HG03469 (cell line): Measurements from ENCODE around the gene FAM20B.

ENCODE experiments used
- ATAC-seq: cut with Tn5 transposase; IDR thresholded peaks from one replicate; pipeline ENCODE4 v1.9.1; 2021; ENCODE audit warnings: mild to moderate bottlenecking, moderate library complexity, moderate number of reproducible peaks; ENCODE audit not compliant: unreplicated experiment

FAM20B gene

DNA sequence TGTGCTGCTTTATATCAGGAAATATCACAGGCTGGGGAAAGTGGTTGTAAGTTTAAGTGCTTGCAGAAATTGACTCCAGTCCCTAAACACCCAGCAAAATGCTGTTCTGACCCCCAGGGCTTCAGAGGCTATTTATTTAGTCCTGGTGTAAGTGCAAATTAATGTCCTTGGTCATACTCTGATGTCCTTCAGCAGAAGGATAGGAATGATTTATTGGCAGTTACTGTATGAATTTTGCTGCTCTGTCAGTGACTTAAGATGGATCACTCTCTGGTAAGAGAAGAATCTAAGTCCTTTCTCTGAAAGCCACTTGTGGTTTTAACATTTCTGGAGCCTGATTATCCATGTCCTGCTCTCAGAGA, 21.9 kb downstream of the FAM20B start:
- no peak for ATAC-seq

DNA sequence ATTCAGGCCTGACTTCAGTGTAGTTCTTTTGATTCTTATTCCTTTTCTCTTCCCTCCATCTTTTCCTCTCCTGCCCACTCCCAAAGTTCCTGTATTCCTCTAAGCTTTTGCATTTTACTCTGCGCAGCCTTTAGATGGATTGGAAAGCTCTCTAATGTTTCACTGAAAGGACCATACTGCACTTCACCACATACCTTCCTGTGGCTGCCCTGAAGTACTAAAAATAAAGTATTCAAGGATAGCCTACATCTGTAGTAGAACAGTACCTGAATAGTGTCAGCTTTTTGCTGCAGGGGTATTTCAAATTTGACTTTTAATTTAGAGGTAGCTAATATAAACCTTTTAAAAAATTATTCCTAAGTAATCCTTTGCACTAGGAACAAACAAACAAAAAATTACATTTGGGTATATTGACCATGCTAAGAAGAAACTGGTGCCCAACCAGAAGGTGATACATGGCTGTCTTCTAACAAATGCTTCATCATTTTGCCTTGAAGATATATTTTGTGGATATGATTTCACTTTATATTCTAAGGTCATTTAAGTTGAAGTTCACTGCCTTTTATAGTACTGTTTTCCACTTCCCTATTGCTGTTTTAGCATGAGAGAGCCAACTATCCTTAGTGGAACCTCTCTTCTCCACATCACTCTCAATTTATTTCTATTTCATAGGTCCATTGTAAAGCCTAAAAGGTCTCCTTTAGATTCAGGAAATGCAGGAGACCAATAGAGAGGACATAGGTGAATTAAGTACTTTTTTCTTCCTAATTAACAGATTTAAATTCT, 22.8 kb downstream of the FAM20B start:
- ATAC-seq, result no peak

DNA sequence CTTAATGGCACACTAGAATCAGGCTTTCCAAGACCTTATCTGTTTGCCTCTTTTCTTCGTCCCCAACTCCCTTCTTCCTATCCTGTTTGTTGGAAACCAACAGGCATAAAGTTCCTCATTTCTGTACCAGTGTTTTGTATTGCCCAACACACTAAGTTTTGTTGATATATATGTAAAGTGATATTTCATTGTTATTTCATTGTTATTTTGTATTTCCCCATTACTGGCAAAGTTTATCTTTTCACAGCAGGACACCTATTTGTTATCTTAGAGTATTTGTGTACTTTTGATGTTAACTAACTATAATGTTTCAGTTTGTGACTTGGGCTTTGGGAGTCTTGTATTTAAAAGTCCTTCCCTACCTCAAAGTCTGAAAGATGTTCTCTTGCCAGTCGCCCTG, 27.1 kb downstream of the FAM20B start:
- ATAC-seq, result no peak

DNA sequence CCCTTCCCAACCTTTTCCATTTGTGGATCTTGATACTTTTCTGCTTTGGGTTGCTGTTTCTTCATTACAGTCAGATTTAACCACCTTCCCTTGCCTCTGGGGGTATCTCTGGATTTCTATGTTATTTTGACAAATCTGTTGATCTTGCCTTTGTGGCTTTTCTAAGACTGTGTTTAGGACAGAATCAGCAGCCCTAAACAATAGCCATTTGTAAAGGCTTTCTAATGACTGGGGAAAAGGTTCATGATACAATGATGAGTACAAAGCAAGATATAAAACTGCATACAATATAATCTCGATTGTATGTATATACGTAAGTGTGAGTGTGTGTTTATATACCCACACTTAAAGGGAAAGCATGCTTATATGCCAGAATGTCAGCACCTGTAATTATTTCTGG, 27.8 kb downstream of the FAM20B start:
- ATAC-seq, result no peak

DNA sequence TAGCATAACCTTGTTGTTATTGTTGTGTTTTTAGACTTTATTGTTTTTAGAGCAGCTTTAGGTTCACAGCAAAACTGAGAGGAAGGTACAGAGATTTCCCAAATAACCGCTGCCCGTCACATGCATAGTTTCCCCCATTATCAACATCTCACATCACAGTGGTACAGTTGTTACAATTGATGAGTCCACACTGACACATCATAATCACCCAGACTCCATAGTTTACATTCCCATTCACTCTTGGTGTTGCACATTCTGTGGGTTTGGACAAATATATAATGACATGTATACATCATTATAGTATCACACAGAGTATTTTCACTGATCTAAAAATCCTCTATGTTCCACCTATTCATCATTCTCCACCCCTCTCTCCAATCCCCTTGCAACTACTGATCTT, 30.2 kb downstream of the FAM20B start:
- no peak for ATAC-seq

DNA sequence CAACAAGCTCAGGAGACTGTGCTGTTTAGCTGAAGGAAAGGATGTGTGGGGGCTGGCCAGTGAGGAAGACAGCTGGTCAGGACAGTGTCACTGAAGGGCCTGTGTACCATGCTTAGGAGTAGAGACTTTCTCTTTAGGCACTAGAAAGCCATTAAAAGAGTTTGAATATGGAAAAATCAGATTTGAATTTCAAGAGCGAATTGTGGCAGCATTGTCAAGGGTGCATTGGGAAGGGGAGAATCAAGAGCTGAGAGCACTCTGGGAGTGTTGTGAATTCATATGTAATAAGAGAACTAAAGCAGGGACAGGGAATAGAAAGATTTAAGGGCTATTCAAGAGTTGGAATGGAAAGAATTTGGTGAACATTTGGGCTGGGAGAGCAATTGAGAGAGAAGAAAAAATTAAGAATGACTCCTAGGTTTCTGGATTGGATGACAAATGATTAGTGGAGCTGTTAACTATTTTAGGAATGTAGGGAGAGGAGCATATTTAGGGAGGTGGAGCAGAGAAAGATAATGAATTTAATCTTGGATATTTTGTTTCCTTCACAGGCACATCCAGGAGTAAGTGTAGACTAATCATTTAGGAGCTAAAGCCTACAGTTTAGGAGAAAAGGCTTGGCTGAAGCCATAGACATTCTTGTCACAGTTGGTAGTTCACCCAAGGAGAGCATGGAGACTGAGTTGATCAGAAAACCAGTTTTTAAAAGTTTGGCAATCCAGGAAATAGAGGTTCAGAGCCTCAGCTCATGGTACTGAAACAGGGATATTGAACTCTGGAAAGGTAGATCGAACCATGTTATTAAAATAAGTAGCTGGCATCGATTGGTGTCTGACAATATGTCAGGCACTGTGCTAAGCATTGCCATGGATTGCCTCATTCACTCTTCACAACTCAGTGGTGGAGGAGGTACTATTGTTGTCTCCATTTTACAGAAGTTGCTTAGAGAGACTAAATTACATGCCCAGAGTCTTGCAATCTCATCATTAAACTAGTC, 33.1 kb downstream of the FAM20B start:
- ATAC-seq, result no peak

DNA sequence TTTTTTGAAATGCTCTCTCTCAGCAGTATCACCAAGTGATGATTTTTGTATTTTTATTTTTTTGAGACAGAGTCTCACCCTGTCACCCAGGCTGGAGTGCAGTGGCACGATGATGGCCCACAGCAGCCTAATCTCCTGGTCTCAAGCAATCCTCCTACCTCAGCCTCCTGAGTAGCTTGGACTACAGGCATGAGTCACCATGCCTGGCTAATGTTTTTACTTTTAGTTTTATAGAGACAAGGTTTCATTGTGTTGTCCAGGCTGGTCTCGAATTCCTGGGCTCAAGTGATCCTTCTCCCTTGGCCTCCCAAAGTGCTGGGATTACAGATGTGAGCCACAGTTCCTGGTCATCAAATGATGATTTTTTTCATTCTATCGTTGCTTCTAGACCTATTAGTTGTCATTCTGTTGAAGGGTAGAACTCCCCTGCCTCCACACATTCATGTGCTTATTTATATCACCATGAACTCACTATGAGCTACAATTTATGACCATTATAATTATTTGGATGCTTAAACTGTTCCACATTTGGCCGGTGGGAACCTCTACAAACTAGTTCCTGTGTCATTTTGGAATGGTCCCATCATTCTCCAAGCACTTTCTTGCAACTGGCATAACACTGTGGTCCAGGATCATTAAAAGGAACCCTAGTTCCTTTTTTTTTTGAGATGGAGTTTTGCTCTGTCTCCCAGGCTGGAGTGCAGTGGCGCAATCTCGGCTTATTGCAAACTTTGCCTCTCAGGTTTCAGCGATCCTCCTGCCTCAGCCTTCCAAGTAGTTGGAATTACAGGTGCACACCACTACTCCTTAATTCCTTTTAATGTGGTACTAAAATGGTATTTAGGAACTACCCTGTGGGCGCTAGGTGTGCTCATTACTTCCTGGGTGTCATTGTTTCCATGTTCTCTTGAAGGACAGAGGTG, 35.9 kb downstream of the FAM20B start:
- ATAC-seq, result no peak

DNA sequence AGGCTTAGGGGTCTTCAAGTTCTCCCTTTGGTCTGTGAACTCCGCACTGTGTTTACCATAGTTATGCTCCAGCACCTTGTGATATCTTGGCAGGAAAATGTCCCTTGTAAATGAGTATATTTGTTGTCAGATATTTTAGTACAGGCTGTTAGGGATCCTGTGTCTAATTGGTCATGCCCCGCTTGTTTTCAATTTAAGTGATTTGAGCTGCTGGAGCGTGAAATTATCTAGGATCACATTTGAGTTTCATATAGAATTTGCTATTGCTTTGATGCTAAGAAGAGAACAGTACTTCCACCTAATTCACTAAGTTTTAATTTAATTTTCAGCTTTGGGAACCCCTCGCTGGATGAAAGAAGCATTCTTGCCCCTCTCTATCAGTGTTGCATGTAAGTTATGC, 40.8 kb downstream of the FAM20B start:
- ATAC-seq, result no peak

DNA sequence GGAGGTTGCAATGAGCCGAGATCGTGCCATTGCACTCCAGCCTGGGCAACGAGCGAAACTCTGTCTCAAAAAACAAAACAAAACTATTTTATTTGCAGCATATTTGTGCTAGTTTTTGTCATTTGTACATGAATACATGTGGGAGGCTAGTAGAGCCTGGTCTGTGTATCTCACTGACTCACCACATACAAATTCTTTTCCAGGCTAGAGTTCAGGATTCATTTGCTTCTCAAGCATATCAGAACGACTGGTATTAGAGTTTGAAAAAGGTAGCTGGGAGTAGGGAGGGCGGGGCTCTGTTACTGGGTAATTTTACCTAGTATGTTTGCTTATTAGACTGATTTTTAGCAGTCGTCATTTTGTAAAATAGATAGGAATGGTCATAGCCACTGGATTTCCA, 51.7 kb downstream of the FAM20B start:
- no peak for ATAC-seq

DNA sequence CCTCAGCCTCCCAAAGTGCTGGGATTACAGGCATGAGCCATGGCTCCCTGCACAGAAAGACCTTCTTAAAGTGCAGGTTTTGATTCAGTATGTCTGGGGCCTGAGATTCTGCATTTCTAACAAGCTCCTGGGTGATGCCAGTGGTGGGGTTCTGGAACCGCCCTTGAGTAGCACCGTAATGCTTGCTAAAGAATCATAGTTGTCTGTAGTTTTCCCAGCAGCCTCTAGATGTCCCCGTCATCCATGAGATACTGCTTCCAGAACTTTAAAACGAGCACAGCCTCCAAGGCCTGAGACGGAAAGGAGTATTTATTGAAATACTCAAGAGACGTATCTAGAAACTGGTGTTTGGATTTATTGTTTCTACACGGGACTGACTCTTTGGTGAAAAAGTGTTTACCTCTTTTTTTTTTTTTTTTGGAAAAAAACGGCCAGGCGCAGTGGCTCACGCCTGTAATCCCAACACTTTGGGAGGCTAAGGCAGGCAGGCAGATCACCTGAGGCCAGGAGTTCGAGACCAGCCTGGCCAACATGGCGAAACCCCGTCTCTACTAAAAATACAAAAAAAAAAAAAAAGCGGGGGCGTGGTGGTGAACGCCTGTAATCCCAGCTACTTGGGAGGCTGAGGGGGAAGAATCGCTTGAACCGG, 53.5 kb downstream of the FAM20B start:
- no peak for ATAC-seq

DNA sequence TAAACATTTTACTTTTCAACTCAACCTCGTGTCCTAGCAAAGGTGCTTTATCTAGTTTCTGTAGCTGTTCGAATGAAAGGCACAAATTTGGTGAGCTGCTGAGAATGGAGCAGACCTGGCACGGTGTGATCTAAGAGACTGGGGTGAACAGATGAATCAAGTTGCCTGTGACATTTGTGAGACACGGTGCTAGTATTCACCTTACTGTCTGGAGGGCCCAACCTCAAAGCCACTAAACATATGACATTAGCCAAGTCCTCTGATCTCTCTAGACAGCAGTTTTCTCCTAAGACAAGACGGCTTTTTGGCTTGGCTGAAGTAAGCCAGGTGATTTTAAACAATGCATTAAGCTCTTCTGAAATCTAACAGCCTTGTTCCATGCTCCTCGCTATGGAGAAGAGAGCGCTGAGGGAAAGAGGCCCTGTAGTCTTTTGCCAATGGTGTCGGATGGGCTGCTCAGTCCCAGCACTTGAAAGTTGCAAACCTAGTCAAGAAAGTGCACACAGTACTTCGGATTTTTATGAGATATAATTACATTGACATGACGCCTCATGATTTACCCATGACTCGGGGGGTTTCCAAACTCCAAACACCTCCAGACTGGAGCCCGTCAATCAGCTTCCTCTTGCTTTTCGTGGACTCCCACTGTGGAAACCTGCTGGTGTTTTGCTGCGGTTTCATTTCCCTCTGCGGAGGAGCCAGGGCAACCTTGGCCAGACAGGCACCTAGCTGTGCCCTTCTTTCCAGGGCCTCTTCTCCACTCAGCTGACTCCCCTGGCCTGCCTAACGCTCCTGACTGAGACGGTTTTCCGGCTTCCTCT, 55.4 kb downstream of the FAM20B start:
- peak; percentile 6 for ATAC-seq

DNA sequence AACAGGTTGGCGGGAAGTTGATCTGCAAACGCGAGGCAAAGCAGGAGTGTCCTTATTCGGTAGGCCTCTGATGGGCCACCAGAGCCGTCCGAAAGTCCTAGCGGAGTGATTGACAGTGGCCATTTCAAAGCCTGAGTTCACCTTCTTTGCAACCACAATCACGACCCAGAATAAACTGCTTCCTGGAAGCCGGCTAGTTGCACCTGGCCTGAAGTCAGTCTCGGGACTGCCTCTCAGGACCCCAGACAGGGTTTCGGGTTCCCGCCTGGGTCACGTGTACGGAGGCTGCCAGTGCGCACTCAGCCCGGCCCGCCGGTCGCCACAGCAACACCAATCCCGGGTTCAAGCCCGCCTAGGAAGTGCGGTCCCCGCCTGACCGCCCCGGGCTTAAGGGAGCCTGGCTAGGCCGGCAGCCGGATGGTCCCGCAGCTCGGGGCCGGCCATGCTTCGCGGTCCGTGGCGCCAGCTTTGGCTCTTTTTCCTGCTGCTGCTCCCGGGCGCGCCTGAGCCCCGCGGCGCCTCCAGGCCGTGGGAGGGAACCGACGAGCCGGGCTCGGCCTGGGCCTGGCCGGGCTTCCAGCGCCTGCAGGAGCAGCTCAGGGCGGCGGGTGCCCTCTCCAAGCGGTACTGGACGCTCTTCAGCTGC, 56.1 kb downstream of the FAM20B start, which contains the start of gene TOR3A:
TSS of gene TOR3A (plus strand) at position 384 of the 646 bp plus-strand sequence. CDS start at position 443, 59 bp downstream.
- ATAC-seq, result peak; percentile 79

DNA sequence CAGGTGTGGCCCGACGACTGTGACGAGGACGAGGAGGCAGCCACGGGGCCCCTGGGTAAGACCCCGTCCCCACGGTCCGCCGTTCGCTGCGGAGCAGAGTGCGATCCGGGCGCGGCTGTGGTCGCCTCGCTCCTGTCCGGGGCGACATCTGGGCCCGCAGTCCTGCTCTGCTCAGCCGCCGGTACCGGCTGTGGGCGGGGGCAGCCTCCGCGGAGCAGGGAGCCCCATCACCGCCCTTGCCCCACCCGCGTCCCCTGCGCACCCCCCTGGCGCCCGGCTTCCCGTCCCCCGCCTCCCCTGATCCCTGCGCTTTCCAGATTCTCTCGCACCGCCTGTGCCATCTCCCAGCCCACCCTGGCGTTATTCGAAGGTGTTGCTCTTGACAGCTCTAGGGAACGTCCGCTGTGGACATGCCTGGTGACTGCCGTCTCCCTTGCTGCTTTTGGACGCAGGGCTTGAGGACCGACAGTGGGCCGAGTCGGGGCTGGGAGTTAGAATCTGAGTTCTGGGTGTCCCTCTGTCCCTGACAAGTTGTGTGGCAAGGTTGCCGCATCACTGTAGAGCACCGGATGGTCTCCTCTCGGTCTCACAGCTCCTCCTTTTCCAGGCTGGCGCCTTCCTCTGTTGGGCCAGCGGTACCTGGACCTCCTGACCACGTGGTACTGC, 56.8 kb downstream of the FAM20B start:
- peak; percentile 1 for ATAC-seq

DNA sequence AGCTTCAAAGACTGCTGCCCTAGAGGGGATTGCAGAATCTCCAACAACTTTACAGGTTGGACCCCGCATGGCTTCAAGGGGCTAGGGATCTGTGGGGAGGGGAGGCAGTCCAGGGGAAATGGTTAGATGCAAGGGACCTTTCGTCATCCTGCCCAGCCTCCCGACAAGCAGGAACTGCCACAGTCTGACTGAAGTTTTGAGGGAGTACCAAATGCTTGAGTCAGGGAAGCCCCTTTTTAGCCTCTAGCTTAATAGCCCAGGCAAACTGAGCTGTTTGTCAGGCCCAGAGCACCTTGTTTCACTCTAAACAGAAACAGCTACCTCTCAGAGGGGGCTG, 57.3 kb downstream of the FAM20B start:
- no peak for ATAC-seq

DNA sequence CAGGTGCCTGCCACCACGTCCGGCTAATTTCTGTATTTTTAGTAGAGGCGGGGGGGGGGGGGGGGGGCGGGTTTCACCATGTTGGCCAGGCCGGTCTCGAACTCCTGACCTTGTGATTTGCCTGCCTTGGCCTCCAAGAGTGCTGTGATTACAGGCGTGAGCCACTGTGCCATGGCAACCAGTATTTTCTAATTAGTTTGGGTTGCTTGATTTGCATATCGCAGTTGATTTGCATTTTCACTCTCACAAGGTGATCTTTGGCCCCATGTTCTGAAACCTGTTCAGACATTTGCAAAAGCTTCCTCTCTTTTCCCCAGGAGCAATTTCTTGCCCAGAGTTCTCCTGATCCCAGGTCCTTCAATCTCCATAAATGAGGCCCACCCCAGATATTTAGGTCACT, 57.8 kb downstream of the FAM20B start:
- ATAC-seq, result no peak

DNA sequence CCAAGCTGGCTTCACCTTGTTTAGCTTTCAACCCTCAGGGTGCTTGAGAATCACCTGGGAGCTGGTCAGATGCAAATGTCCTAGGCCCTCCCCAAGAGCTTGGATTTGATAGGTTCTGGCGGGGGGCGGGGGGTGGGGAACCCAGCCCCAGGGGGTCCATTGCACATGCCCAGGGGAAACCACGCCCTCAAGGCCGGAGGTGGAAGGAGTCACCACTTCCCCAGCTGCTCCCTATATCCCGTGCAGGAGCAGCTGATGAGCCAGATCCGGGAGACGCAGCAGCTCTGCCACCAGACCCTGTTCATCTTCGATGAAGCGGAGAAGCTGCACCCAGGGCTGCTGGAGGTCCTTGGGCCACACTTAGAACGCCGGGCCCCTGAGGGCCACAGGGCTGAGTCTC, 62.0 kb downstream of the FAM20B start:
- no peak for ATAC-seq

DNA sequence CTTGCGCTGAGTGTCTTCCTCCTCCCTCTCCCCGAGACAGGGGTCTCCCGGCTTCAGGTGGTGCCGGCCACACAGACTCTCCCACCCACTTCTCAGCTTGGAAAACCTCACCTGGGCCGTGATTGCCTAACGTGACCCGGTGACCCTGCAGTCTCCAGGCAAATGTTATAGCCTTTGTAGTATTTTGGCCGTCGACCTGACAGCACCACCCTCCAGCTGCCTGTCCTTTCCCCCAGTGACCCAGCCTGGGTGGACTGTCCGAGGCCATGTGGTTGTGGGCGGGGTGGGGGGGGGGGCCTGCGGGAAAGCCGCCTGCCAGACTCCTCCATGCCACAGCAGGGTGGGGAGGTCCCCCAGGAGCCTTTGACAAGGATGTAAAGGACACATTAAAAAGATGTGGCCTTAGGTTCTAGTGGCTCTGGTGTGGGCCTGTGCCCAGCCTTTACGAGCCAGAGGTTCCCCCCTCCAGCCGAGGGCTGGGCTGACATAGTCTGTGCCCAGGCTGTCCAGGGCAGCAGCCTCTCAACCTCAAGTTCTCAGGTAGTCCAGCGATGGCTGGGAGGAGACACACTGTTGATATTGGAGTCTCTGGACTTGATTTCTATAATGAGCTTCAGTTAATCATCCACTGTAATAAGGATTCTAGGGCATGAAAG, 64.3 kb downstream of the FAM20B start:
- no peak for ATAC-seq

DNA sequence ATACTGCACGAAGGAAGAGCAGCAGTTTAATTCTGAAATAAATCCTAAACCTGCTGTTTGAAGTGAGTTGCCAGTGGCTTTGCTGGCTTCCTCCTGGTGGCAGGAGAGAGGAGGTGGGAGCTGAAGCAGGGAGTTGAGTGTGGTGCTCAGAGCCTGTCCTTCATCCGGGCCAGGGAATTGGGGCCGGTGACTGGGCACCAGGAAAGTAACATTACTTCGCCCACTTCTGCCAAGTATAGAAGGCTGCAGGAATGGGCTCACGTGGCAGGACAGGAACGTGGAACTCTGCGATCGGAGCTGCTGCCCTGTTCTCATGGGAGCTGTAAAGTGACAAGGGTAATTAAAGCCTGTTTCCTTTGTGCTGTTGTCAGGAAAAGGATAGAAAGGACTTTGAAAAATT, 64.8 kb downstream of the FAM20B start:
- ATAC-seq, result no peak
